Measurements from ENCODE around the gene NPM1.

The NPM1 gene

GRCh38 chr5:171387345-171387969 lies at the start of gene NPM1 (continued):
- no peak for TF ChIP-seq HIC1 (tag by site-specific recombination; IDR thresholded peaks at IDR 0.05)
- peak; percentile 94 for TF ChIP-seq YY2 (tag by site-specific recombination; IDR thresholded peaks at IDR 0.05)
- no peak for TF ChIP-seq ZNF133 (tag by site-specific recombination; IDR thresholded peaks at IDR 0.05)
- TF ChIP-seq ZNF362 (tag by site-specific recombination; IDR thresholded peaks at IDR 0.05): no peak
- TF ChIP-seq ZBTB20 (tag by site-specific recombination; IDR thresholded peaks at IDR 0.05): no peak; the same call in 1 of the 2 replicates
- peak; percentile 1; the same call in 1 of the 2 replicates for TF ChIP-seq IKZF3 (tag by site-specific recombination; IDR thresholded peaks at IDR 0.05)
- TF ChIP-seq PBX3 (CRISPR knock-in tag; IDR thresholded peaks at IDR 0.05): no peak
- TF ChIP-seq ZSCAN16 (tag by site-specific recombination; IDR thresholded peaks at IDR 0.05): no peak
- no peak for TF ChIP-seq ZNF830 (tag by site-specific recombination; IDR thresholded peaks at IDR 0.05; ENCODE audit: low read depth)
- peak; percentile 100 for TF ChIP-seq ZBTB26 (tag by site-specific recombination; optimal IDR thresholded peaks at IDR 0.05)
- no peak for TF ChIP-seq ZBTB8A (tag by site-specific recombination; IDR thresholded peaks at IDR 0.05)
- no peak for TF ChIP-seq BCL11A (tag by site-specific recombination; IDR thresholded peaks at IDR 0.05; ENCODE audit: low read depth)
- no peak for TF ChIP-seq ZNF140 (tag by site-specific recombination; IDR thresholded peaks at IDR 0.05)
- TF ChIP-seq ZNF248 (tag by site-specific recombination; IDR thresholded peaks at IDR 0.05): no peak
- no peak for TF ChIP-seq ZSCAN4 (tag by site-specific recombination; IDR thresholded peaks at IDR 0.05)
- TF ChIP-seq ZSCAN18 (tag by site-specific recombination; IDR thresholded peaks at IDR 0.05): no peak
- no peak for TF ChIP-seq ZNF555 (tag by site-specific recombination; conservative IDR thresholded peaks at IDR 0.05)
- TF ChIP-seq ZNF777 (tag by site-specific recombination; IDR thresholded peaks at IDR 0.05; ENCODE audit: borderline replicate concordance): no peak
- no peak for TF ChIP-seq ZNF10 (tag by site-specific recombination; IDR thresholded peaks at IDR 0.05)
- TF ChIP-seq ZNF132 (tag by site-specific recombination; IDR thresholded peaks at IDR 0.05; ENCODE audit: borderline replicate concordance): no peak
- TF ChIP-seq SCRT2 (tag by site-specific recombination; IDR thresholded peaks at IDR 0.05): no peak
- TF ChIP-seq ATF2 (tag by site-specific recombination; IDR thresholded peaks at IDR 0.05; ENCODE audit: low read depth): no peak
- peak; percentile 75 for TF ChIP-seq KLF9 (tag by site-specific recombination; IDR thresholded peaks at IDR 0.05; ENCODE audit: low read depth)
- no peak for TF ChIP-seq FEZF1 (tag by site-specific recombination; IDR thresholded peaks at IDR 0.05)
- no peak for TF ChIP-seq MYNN (tag by site-specific recombination; IDR thresholded peaks at IDR 0.05; ENCODE audit: borderline replicate concordance)
- no peak for TF ChIP-seq ZNF449 (tag by site-specific recombination; IDR thresholded peaks at IDR 0.05)
